ENCODE results near the gene SIK3. TPM values are rescaled to one million over a fixed set of nuclear protein-coding genes. Genes with fewer than 3 reads are reported as not detected.
"Not testable (repeated sequence)": the region's sequence is repeated elsewhere in the genome, so short reads cannot be mapped to it uniquely, and the experiment has no call there.

The SIK3 gene
- polyA plus RNA-seq, 1 experiment: 9.0 TPM

DNA sequence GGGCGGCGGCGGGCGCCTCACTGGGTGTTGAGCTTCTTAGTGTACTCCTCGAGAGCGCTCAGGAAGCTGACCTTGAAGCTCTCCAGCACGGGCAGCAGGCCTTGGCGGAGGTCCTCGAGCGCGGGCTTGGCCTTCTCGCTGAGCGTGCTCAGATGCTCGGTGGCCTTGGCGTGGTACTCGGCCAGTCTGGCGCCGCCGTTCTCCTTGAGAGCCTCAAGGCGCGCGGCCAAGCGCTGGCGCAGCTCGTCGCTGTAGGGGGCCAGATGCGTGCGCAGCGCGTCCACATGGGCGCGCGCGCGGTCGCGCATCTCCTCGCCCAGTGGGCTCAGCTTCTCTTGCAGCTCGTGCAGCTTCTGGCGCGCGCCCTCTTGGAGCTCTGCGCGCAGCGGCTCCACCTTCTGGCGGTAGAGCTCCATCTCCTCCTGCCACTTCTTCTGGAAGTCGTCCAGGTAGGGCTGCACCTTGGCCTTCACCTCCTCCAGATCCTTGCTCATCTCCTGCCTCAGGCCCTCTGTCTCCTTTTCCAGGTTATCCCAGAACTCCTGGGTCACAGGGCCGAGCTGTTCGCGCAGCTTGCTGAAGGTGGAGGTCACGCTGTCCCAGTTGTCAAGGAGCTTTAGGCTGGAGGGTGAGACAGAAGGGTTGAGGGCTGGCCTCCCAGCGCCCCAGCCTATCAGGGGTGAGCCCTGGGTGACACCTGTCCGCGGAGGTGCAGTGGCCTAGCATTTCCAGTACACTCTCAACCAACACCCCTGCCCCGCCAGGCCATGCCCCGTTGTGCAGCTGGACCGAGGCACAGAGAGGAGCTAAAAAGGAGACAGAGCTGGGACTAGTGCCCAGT is 262.2 kb downstream of the SIK3 start:
- Histone ChIP-seq H3K27ac (ENCODE audit: low read depth, low read length) (peak overlapping the region; percentile 21), H3K4me3 (ENCODE audit: low read depth, low read length) (peak overlapping the region; percentile 55), H3K27me3 (ENCODE audit: control insufficient read depth, insufficient read depth, low read length) (no peaks in the 10 kb centered on the region), H3K9me3 (ENCODE audit: control insufficient read depth, insufficient read depth, low read length) (no peaks in the 10 kb centered on the region)
- ChIA-PET POLR2A (interaction anchor here (0.8 to 1.8 kb wide), 7 partner anchors 15 to 263 kb away, joined by 3 to 8 read pairs (median 3); partner anchors contain the start of gene ZPR1), CTCF (interaction anchor here (0.6 to 5.3 kb wide), 31 partner anchors 10 to 1524 kb away, joined by 3 to 138 read pairs (median 4); partner anchors contain the start of genes APOA4, APOA5, UBE4A and ZPR1)
- TF ChIP-seq, protein P1, sequence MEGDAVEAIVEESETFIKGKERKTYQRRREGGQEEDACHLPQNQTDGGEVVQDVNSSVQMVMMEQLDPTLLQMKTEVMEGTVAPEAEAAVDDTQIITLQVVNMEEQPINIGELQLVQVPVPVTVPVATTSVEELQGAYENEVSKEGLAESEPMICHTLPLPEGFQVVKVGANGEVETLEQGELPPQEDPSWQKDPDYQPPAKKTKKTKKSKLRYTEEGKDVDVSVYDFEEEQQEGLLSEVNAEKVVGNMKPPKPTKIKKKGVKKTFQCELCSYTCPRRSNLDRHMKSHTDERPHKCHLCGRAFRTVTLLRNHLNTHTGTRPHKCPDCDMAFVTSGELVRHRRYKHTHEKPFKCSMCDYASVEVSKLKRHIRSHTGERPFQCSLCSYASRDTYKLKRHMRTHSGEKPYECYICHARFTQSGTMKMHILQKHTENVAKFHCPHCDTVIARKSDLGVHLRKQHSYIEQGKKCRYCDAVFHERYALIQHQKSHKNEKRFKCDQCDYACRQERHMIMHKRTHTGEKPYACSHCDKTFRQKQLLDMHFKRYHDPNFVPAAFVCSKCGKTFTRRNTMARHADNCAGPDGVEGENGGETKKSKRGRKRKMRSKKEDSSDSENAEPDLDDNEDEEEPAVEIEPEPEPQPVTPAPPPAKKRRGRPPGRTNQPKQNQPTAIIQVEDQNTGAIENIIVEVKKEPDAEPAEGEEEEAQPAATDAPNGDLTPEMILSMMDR (IDR thresholded peaks at IDR 0.05; ENCODE audit: low read depth, low read length): peak; percentile 69
- DNase-seq (ENCODE audit: low read depth, low spot score): peak; percentile 87

GRCh38 chr11:116835042-116835772 is 263.0 kb downstream of the SIK3 start:
- no peak for DNase-seq (ENCODE audit: low read depth, low spot score)
- TF ChIP-seq, protein P1 (IDR thresholded peaks at IDR 0.05; ENCODE audit: low read depth, low read length): no peak
- Histone ChIP-seq H3K9me3 (ENCODE audit: control insufficient read depth, insufficient read depth, low read length) (no peaks in the 10 kb centered on the region), H3K27ac (ENCODE audit: low read depth, low read length) (peak overlapping the region; percentile 21), H3K4me3 (ENCODE audit: low read depth, low read length) (peak overlapping the region; percentile 13), H3K27me3 (ENCODE audit: control insufficient read depth, insufficient read depth, low read length) (no peaks in the 10 kb centered on the region)
- POLR2A ChIA-PET: interaction anchor here (0.8 to 1.8 kb wide), 7 partner anchors 15 to 264 kb away, joined by 3 to 8 read pairs (median 3); partner anchors contain the start of gene ZPR1
- CTCF ChIA-PET: interaction anchor here (0.6 to 5.3 kb wide), 28 partner anchors 10 to 1524 kb away, joined by 3 to 138 read pairs (median 5); partner anchors contain the start of genes APOA4, APOA5, UBE4A and ZPR1

DNA sequence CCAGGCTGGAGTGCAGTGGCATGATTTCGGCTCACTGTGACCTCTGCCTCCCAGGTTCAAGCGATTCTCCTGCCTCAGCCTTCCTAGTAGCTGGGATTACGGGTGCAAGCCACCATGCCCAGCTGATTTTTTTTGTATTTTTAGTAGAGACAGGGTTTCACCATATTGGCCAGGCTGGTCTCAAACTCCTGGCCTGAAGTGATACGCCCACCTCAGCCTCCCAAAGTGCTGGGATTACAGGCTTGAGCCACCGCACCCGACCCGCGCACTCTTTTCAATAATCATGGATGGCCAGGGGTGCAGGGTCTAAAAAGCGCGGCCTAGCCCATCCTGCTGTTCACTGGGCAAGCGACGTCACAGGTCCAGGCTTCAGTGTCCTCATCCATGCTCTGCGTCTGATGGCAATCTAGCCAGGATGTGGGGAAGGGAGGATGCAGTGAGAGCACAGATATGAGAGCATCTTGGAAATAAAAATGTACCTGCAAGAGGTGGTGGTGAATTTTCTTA is 263.6 kb downstream of the SIK3 start:
- H3K27me3 ChIP-seq (ENCODE audit: control insufficient read depth, insufficient read depth, low read length); DNase-seq (ENCODE audit: low read depth, low spot score); POLR2A ChIA-PET; H3K4me3 ChIP-seq (ENCODE audit: low read depth, low read length); H3K27ac ChIP-seq (ENCODE audit: low read depth, low read length); H3K9me3 ChIP-seq (ENCODE audit: control insufficient read depth, insufficient read depth, low read length): not testable (repeated sequence)
- CTCF ChIA-PET: interaction anchor here (1.4 to 5.3 kb wide), 3 partner anchors 27 to 272 kb away, joined by 5 to 138 read pairs (median 21); partner anchors contain the start of gene APOA5

DNA sequence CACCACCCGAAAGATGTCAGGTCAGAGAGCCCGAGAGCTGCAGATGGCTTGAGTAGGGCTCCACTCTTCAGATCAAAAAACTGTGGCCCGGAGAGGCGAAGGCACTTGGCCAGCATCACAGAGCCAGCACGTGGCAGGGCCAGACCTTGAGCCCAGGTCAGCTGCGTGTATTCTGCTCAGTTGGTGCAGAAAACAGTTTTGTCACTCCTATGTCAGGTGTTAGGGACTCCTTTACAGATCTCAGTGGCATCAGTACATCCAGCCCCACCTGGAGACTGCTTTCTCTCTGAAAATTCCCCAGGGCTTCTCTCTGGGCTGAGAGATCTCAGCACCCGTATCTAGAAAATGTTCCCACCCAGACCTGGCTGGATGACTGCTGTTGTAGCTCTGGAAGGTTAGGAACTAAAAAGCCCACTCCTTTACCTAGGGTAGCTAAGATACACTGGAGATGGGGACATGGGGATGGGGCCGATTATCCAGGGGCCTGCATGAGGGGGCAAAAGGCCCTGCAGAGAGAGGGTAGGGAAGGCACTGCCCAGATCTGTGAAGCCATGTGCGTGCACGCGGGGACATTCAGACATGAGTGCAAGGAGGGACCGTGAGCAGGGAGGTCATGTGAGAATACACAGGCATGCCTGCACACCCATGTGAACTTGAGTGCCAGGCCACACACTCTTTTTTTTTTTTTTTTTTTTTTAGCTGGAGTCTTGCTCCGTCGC is 264.3 kb downstream of the SIK3 start:
- POLR2A ChIA-PET: no interaction called here
- TF ChIP-seq, protein P1 (IDR thresholded peaks at IDR 0.05; ENCODE audit: low read depth, low read length): no peak
- DNase-seq (ENCODE audit: low read depth, low spot score): no peak
- Histone ChIP-seq H3K27me3 (ENCODE audit: control insufficient read depth, insufficient read depth, low read length) (no peaks in the 10 kb centered on the region), H3K9me3 (ENCODE audit: control insufficient read depth, insufficient read depth, low read length) (no peaks in the 10 kb centered on the region), H3K4me3 (ENCODE audit: low read depth, low read length) (no peak overlapping the region), H3K27ac (ENCODE audit: low read depth, low read length) (no peak overlapping the region)
- CTCF ChIA-PET: interaction anchor here (5.3 kb wide), 1 partner anchor 41 kb away, joined by 138 read pairs; the partner anchor contains the start of gene APOA5

DNA sequence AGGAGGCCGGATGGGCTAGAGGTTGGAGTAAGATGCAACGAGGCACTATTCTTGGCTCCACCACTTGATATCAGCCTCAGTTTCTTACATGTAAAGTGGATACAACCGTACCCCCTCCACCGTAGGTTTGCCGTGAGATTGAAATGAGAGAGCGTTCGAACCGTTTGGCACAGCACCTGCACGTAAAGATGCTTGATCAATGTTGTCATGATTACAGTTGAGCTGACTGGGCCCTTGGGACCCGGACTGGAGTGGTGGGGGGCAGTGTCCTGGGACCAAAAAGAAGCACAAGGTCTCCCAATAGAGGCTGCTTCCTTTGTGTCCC is 264.8 kb downstream of the SIK3 start:
- no peak overlapping the region for H3K27ac ChIP-seq (ENCODE audit: low read depth, low read length)
- TF ChIP-seq, protein P1 (IDR thresholded peaks at IDR 0.05; ENCODE audit: low read depth, low read length): no peak
- H3K27me3 ChIP-seq (ENCODE audit: control insufficient read depth, insufficient read depth, low read length): no peaks in the 10 kb centered on the region
- no peak overlapping the region for H3K4me3 ChIP-seq (ENCODE audit: low read depth, low read length)
- CTCF ChIA-PET: interaction anchor here (5.3 kb wide), 1 partner anchor 40 kb away, joined by 138 read pairs; the partner anchor contains the start of gene APOA5
- POLR2A ChIA-PET: no interaction called here
- no peak for DNase-seq (ENCODE audit: low read depth, low spot score)
- no peaks in the 10 kb centered on the region for H3K9me3 ChIP-seq (ENCODE audit: control insufficient read depth, insufficient read depth, low read length)
